Transverse colon (tissue), 4 donors: ENCODE data around the gene ASIP. TPM values are rescaled to one million over a fixed set of nuclear protein-coding genes. Genes with fewer than 3 reads are reported as not detected.
"Not testable (repeated sequence)": the region's sequence is repeated elsewhere in the genome, so short reads cannot be mapped to it uniquely, and the experiment has no call there.

Source experiments
- DNase-seq: peaks from one replicate; pipeline ENCODE4 v3.0.0-alpha.2; 2019
- H3K27ac ChIP-seq, 4 donors: fragments of 200-600 bp; sonication (generic); 2 replicates each; pipeline ENCODE4 v1.5.1; 2016 to 2018; ENCODE audit warnings: inconsistent platforms in 4 of 4
- H3K27me3 ChIP-seq: fragments of 200-600 bp; sonication (generic); 2 replicates; pipeline ENCODE4 v1.5.1; 2017; ENCODE audit warnings: inconsistent platforms
- H3K36me3 ChIP-seq, 4 donors: fragments of 200-600 bp; sonication (generic); 2 replicates each; pipeline ENCODE4 v1.5.1; 2017 to 2019; ENCODE audit warnings: inconsistent platforms in 4 of 4
- H3K4me1 ChIP-seq, 4 donors: fragments of 200-600 bp; sonication (generic); 2 replicates each; pipeline ENCODE4 v1.5.1; 2017 to 2020; ENCODE audit warnings: inconsistent platforms in 4 of 4
- H3K4me3 ChIP-seq, 4 donors: fragments of 200-600 bp; sonication (generic); 1 replicate in 1 of 4; 2 replicates in 3 of 4; pipeline versions ENCODE4 v1.5.1 to v1.6.1; 2017 to 2019; ENCODE audit warnings: inconsistent platforms in 4 of 4
- H3K9me3 ChIP-seq, 2 donors: fragments of 200-600 bp; sonication (generic); 2 replicates each; pipeline ENCODE4 v1.5.1; 2017 to 2019; ENCODE audit warnings: inconsistent platforms in 2 of 2
- CTCF ChIP-seq, 5 experiments: fragments of 200-600 bp in 3 of 5; fragments of 450-650 bp in 2 of 5; sonication (generic) in 3 of 5; IDR thresholded peaks; 1 replicate in 2 of 5; 2 replicates in 3 of 5; pipeline ENCODE4 v1.5.1; 2016 to 2017; ENCODE audit warnings: antibody characterized with exemption in 5 of 5, inconsistent platforms in 3 of 5, mild to moderate bottlenecking in 2 of 5, moderate library complexity in 1 of 5
- EP300 ChIP-seq: sonication (generic); formaldehyde crosslinking; IDR thresholded peaks from one replicate; pipeline ENCODE4 v1.6.1; 2017; ENCODE audit warnings: antibody characterized with exemption, low read depth
- POLR2A ChIP-seq: fragments of 450-650 bp; IDR thresholded peaks from one replicate; pipeline ENCODE4 v1.6.1; 2016; ENCODE audit warnings: antibody characterized with exemption, mild to moderate bottlenecking, moderate library complexity
- POLR2AphosphoS5 ChIP-seq, 3 donors: sonication (generic); formaldehyde crosslinking; IDR thresholded peaks; one replicate each; pipeline ENCODE4 v1.6.1; 2016; ENCODE audit warnings: antibody characterized with exemption in 3 of 3
- WGBS, 2 donors: methylation state at CpG; one replicate each; pipeline ENCODE4 v1.1.5; 2018; ENCODE audit warnings: low coverage in 1 of 2; 5-methylcytosine and 5-hydroxymethylcytosine counted together
- in situ Hi-C, 4 donors: fragments of 200-750 bp; cut with MboI; loops; one replicate each; pipeline versions ENCODE4 v1.15.0 to v1.15.1; 2017; ENCODE audit warnings: low sequenced_read_pairs in 3 of 4, low pct_ligation_motif_present in 1 of 4, low pct_unique_long_range_greater_than_20kb in 1 of 4
- intact Hi-C: fragments of 100-400 bp; cut with DNase I; formaldehyde crosslinking; loops from one replicate; pipeline ENCODE4 v1.15.1; 2023; ENCODE audit warnings: low total_unique reads
- total RNA-seq, 4 donors: library from RNA; depleted of rRNA; stranded (reverse); fragments of >200 nt; gene quantifications; one replicate each; pipeline ENCODE4 v1.1.0, GENCODE V29; 2016

ASIP gene
- total RNA-seq, 4 donors from 2014 or later: not detected

- H3K27ac ChIP-seq: no peak overlapping the region
- no peaks in the 10 kb centered on the region for H3K36me3 ChIP-seq
- in situ Hi-C loops: no loop called here
- DNase-seq: no peak
- 75 to 79% methylated on average over 1 of the region's 1 CpG for WGBS, 2 donors
- intact Hi-C loops: no loop called here
- H3K9me3 ChIP-seq: no peaks in the 10 kb centered on the region
- no peak overlapping the region for H3K4me3 ChIP-seq
- TF ChIP-seq EP300: no peak
- no peak for TF ChIP-seq POLR2AphosphoS5 (IDR thresholded peaks at IDR 0.05)
- TF ChIP-seq POLR2A: no peak
- TF ChIP-seq CTCF (IDR thresholded peaks at IDR 0.05): no peak
- no peaks in the 10 kb centered on the region for H3K27me3 ChIP-seq
- H3K4me1 ChIP-seq: no peaks in the 10 kb centered on the region
These were observed 13.8 kb downstream of the ASIP start for GRCh38 chr20:34254979-34255378.

GRCh38 chr20:34256629-34257124 is 15.5 kb downstream of the ASIP start:
- Histone ChIP-seq H3K36me3 (no peaks in the 10 kb centered on the region), H3K4me3 (no peak overlapping the region), H3K4me1 (no peaks in the 10 kb centered on the region), H3K27me3 (no peaks in the 10 kb centered on the region), H3K27ac (no peak overlapping the region), H3K9me3 (no peaks in the 10 kb centered on the region)
- 73 to 89% methylated on average over 3 to 5 of the region's 5 CpGs for WGBS, 2 donors
- in situ Hi-C loops (no loop called here), intact Hi-C loops (no loop called here)
- TF ChIP-seq POLR2A: no peak
- TF ChIP-seq EP300: no peak
- no peak for TF ChIP-seq CTCF (IDR thresholded peaks at IDR 0.05)
- TF ChIP-seq POLR2AphosphoS5 (IDR thresholded peaks at IDR 0.05): no peak
- no peak for DNase-seq

GRCh38 chr20:34260208-34260942 is 19.2 kb downstream of the ASIP start:
- WGBS, 2 donors: 97 to 100% methylated on average over 1 to 5 of the region's 5 CpGs
- in situ Hi-C loops: no loop called here
- H3K36me3 ChIP-seq: no peaks in the 10 kb centered on the region
- intact Hi-C loops: no loop called here
- no peaks in the 10 kb centered on the region for H3K9me3 ChIP-seq
- no peak for DNase-seq
- no peak for TF ChIP-seq EP300
- no peak for TF ChIP-seq POLR2A
- no peak for TF ChIP-seq CTCF (IDR thresholded peaks at IDR 0.05)
- TF ChIP-seq POLR2AphosphoS5 (IDR thresholded peaks at IDR 0.05): no peak
- H3K27me3 ChIP-seq: no peaks in the 10 kb centered on the region
- peaks cover 0 to 7% (median 0%) of the 10 kb centered on the region in 4 donors for H3K4me1 ChIP-seq
- no peak overlapping the region for H3K27ac ChIP-seq
- H3K4me3 ChIP-seq: no peak overlapping the region

GRCh38 chr20:34262488-34263288 is 21.5 kb downstream of the ASIP start:
- Histone ChIP-seq H3K27ac (peak overlapping the region in 2 of 4 donors; percentile 59), H3K36me3 (no peaks in the 10 kb centered on the region), H3K4me3 (no peak overlapping the region), H3K9me3 (no peaks in the 10 kb centered on the region), H3K27me3 (no peaks in the 10 kb centered on the region), H3K4me1 (peaks cover 0 to 7% (median 0%) of the 10 kb centered on the region in 4 donors)
- DNase-seq: peak; percentile 10
- in situ Hi-C loops (no loop called here), intact Hi-C loops (no loop called here)
- 68 to 82% methylated on average over 7 to 9 of the region's 9 CpGs for WGBS, 2 donors
- TF ChIP-seq CTCF (IDR thresholded peaks at IDR 0.05): no peak
- TF ChIP-seq EP300: no peak
- TF ChIP-seq POLR2A: no peak
- TF ChIP-seq POLR2AphosphoS5 (IDR thresholded peaks at IDR 0.05): no peak

GRCh38 chr20:34263468-34263867 is 22.2 kb downstream of the ASIP start:
- WGBS, 2 donors: 95 to 96% methylated on average over 8 of the region's 8 CpGs
- H3K4me3 ChIP-seq, H3K27ac ChIP-seq, DNase-seq, intact Hi-C loops, H3K36me3 ChIP-seq, in situ Hi-C loops, H3K9me3 ChIP-seq, H3K4me1 ChIP-seq, H3K27me3 ChIP-seq: not testable (repeated sequence)
